Activated CD8-positive, alpha-beta memory T cell treated with anti-CD3 and anti-CD28 coated beads for 36 hours (primary cell): ENCODE data around the gene CADM3. TPM values are rescaled to one million over a fixed set of nuclear protein-coding genes. Genes with fewer than 3 reads are reported as not detected.

Experiments
- CTCF ChIA-PET: fragments of 350-600 bp; sonication (Branson Sonifier 250); formaldehyde crosslinking; loops from one replicate; lab custom pipeline; 2021; ENCODE audit warnings: antibody characterized with exemption; lab: Charles Lee
- POLR2A ChIA-PET: fragments of 350-600 bp; sonication (Branson Sonifier 250); formaldehyde crosslinking; loops from one replicate; lab custom pipeline; 2021; ENCODE audit warnings: antibody characterized with exemption; lab: Charles Lee
- total RNA-seq, 2 experiments: library from RNA; stranded (reverse); gene quantifications; one replicate each; pipeline ENCODE4 v1.2.3, GENCODE V29; 2021

Gene CADM3
- total RNA-seq: not detected

GRCh38 chr1:159171254-159171687 is at the start of gene CADM3:
Gene CADM3 (plus strand): TSS chr1:159171615. CDS start chr1:159171766, 151 bp downstream.
- CTCF ChIA-PET: no interaction called here
- POLR2A ChIA-PET: interaction anchor here (0.6 kb wide), 1 partner anchor 608 kb away, joined by 3 read pairs; no protein-coding TSS in a partner anchor

DNA sequence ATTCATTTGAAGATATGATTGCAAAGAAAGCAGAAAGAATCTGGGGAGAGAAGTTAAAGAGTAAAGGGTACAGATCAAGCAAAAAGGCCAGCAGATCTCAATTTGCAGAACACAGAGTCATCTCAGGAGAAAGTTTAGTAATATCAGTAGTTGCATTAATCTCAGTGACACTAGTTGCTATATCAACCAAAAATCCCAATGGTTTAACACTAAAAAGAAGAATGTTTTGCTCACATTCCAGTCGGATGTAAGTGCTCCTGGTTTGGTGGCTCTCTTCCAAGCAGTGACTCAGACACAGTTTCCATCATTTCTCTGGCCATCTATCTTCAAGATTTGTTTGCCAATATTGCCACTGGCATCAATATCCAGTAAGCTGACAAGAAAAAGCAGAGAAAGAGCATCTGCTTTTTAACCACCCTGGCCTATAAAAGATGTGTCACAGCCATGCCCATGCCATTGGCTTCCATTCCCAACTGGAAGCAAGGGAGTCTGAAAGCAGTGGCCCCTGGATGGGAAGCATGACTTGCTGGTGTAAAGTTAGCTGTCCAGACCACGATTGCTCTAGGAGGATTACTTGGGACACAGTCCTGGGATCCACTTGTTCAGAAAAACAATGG is 49.3 kb upstream of the CADM3 start:
- CTCF ChIA-PET: interaction anchor here (0.7 to 2.2 kb wide), 3 partner anchors 10 to 45 kb away, joined by 3 to 6 read pairs (median 3); partner anchors contain the start of gene AIM2
- POLR2A ChIA-PET: no interaction called here

GRCh38 chr1:159123587-159123986 is 47.8 kb upstream of the CADM3 start:
- CTCF ChIA-PET: interaction anchor here (1.2 to 2.2 kb wide), 2 partner anchors 9 to 88 kb away, joined by 3 to 6 read pairs; no protein-coding TSS in a partner anchor

GRCh38 chr1:159132271-159132881 is 39.0 kb upstream of the CADM3 start:
- ChIA-PET CTCF (interaction anchor here (0.6 to 3.8 kb wide), 12 partner anchors 9 to 759 kb away, joined by 3 to 28 read pairs (median 5); no protein-coding TSS in a partner anchor), POLR2A (no interaction called here)

More at GRCh38 chr1:159123587-159123986, 47.8 kb upstream of the CADM3 start:
- POLR2A ChIA-PET: interaction anchor here (0.7 kb wide), 1 partner anchor 266 kb away, joined by 3 read pairs; no protein-coding TSS in a partner anchor

DNA sequence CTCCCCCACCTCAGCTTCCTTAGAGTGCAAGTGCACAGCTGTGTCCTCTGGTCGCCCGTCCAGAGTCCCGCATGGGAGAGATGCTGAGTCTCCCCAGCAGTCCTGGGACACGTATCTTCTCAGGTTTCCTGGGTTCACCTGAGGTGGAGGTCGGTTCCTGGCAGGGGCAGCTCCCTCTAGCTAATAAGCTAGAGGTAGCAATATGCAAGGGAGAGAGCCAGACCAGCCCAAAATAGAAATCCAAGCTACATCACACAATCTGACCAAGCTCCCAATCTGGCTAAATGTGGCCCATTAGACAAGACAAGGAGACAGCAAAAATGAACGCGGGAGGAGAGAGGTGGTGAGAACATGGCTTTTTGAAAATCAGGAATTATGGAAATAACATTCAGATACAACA is 30.9 kb upstream of the CADM3 start:
- POLR2A ChIA-PET: no interaction called here
- CTCF ChIA-PET: interaction anchor here (1.0 kb wide), 1 partner anchor 70 kb away, joined by 3 read pairs; no protein-coding TSS in a partner anchor

DNA sequence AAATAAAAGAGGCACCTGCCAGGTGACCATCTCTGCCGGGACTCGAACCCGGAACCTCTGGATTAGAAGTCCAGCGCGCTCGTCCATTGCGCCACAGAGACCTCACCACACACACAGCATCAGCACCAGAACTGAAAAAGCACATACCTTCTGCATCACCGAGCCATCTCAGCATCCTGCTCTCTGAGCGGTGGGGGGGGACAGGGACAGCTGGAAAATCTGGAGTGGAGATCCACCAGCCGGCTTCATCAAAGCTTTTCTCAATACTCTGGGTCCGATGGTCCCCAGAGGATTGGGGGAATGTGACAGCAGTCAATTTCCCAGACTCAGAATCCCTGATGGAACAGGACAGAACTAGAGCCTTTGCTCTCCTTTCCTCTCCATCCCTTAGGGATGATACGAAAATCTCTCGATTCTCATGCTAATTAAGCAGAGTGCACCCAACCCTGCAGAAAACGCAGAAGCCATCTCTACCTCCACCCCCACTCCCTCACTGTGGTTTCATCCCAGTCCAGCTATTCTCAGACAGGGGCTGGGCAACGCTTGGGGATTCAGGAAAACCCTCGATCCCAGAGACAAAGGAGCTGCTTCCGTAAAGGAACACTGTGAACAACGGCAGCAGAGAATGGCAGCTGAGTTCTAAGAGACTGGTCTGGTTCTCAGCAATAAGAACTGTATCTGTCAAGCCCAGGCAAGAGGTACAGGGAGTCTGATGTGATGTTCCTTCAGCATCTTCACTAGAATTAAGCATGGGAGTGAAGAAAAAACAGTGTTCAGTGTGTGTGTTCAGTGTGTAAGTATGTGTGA is 29.6 kb upstream of the CADM3 start:
- POLR2A ChIA-PET: no interaction called here
- CTCF ChIA-PET: no interaction called here

GRCh38 chr1:159142391-159142663 is 29.1 kb upstream of the CADM3 start:
- POLR2A ChIA-PET: no interaction called here
- CTCF ChIA-PET: interaction anchor here (1.3 kb wide), 1 partner anchor 9 kb away, joined by 5 read pairs; no protein-coding TSS in a partner anchor

GRCh38 chr1:159142726-159143510 is 28.5 kb upstream of the CADM3 start:
- CTCF ChIA-PET: interaction anchor here (1.3 kb wide), 1 partner anchor 10 kb away, joined by 5 read pairs; no protein-coding TSS in a partner anchor
- POLR2A ChIA-PET: no interaction called here

DNA sequence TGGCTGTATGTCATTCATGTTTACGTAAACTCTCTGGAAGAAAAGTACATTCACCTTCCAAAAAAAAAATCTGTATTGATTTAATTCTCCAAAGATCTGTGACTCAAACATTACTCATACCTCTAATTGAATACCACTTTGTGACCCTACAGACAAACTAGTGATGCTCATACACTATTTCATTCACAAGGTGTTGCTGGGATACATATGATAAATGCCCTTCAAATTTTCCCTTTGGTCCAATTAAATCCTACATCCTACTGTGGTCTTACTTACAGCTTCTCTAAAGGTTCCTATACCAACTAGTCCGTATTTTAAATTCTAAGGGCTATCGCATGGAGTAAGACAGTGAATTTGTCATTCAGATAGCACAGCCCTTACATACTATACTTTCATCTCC is 26.8 kb upstream of the CADM3 start:
- POLR2A ChIA-PET: no interaction called here
- CTCF ChIA-PET: no interaction called here

DNA sequence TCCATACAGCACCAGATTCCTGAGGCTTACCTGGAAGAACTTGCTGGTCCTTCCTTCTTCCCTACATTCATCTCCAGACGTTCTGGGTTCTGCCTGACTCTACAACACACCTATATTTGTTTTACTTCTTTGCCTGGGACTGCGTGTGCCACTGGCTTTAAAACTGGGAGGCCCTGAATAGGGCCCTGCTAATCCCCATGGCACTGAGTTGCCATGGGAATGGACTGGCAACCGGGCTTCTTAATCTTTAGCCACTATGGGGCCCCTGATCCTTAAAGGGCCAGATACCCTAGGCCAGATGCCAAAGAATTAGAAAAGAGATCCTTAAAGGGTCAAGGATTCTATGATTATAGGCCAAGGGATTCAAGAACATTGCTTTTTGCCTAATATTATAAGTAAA is 24.4 kb upstream of the CADM3 start:
- ChIA-PET POLR2A (no interaction called here), CTCF (no interaction called here)

- ChIA-PET CTCF (no interaction called here), POLR2A (no interaction called here)
Measured at GRCh38 chr1:159152031-159152430, 19.4 kb upstream of the CADM3 start.

DNA sequence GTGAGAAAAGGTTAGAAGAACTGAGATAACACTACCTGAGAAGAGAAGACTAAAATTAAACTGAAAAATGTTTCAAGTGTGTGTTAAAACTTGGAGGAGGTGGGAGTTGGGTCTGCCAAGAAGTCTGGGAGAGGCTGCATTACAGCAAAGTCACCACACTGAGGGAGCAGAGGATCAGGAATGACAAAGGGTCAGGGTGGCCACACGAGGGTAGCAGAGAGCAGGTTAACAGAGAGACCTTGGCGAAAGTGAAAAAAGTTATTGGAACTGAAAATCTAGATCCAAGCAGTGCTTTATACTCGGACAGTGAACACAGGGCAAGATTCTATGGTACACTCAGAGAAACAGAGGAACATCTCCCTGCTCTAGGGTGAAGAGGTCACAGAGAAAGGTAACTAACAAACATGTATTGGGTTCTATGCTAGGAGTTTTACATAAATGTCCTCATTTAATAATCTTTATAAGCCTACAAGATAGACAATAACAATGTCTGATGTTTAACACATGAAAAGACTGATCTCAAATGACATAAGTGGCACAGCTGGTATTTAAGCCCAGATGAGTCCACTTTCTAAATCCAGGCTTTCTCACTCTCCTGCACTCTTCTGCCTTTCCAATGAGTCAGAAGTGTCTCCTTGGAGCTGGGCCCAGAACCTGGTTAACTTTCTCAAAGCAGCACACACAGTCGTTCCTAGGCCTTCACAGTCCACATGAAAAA is 10.3 kb upstream of the CADM3 start:
- ChIA-PET POLR2A (no interaction called here), CTCF (interaction anchor here (0.7 to 3.4 kb wide), 5 partner anchors 37 to 840 kb away, joined by 3 to 15 read pairs (median 4); no protein-coding TSS in a partner anchor)

GRCh38 chr1:159161719-159162026 is 9.7 kb upstream of the CADM3 start:
- CTCF ChIA-PET: interaction anchor here (0.7 to 3.4 kb wide), 3 partner anchors 36 to 839 kb away, joined by 3 to 15 read pairs (median 4); no protein-coding TSS in a partner anchor
- POLR2A ChIA-PET: no interaction called here

DNA sequence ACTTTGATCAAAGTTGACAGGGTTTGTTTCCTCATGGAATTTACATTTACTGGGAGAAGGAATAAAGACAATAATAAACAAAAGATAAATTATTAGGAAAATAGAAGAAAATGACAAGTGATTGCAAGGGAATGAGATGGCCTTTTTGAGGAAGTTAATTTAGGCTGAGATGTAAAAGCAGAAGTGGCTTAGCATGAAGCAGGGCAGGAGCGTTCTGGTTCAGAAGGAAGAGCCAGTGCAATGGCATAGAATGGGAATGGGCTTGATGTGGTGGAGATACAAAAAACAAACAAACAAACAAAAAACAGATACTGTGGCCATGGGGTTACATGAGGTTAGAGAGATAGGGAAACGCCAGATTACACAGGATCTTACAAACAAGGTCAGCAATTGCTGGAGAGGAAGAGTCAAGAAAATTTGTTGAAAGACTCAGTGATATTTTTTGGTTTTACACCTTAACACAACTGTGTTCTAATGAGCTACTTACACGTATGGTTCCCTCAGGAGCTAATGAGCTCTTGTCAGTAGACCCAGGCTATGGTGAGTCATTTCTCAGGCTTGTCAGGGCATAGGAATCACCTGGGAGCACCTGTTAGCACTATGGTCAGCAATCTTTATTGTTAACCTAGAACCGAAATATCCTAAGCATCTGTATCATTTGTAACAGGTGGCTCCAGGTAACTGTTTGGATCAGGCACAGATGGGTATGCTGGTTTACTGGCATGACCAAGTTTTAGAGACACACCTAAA is 8.7 kb upstream of the CADM3 start:
- CTCF ChIA-PET: interaction anchor here (0.6 to 3.4 kb wide), 2 partner anchors 52 to 1046 kb away, joined by 3 to 15 read pairs; no protein-coding TSS in a partner anchor
- POLR2A ChIA-PET: no interaction called here

DNA sequence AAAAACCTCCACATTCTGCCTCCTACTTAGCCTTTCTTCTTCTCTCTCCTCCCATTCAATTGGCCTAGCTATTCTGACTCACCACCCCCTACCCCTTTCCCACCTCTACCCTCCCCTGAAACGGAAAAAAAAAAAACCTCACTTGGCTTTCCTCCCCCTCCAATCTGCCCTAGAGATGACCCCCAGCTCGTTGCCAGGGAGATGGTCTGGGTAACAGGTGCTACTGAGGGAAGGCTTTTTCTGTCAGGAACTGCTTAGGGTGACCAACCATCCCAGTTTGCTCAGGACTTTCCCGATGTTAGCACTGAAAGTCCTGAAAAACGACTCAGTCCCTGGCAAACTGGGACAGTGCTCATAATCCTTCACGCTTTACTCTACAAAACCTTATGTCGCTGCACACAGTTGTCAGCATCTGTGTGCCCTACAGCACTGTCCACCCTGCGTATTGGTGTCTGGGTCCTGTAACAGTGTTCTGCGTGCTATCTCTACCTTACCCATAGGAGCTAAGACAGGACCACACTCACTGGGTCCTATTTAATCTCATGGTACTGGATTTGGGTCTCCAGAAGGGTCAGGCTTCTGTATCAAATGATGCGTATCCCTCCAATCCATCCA is 7.7 kb upstream of the CADM3 start:
- CTCF ChIA-PET: no interaction called here
- POLR2A ChIA-PET: no interaction called here

DNA sequence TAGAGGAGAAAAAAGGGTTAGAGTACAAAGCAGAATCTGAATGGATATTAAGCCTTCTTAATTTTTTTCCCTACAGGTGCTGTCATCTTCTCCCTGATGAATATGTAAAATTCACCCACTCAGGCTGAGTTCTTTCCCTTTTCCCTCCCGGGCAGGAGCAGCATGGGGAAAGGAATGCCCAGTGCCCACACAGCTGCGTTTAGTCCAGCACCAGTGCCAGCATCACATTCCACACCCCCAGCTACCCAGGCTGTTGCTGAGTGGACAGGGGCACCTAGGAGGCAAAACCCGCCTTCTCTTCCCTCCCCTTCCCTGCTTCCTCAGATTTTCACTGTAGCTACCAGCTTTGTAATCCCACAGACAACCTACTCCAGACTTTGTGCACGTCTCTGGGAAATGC is 3.4 kb upstream of the CADM3 start:
- ChIA-PET POLR2A (no interaction called here), CTCF (interaction anchor here (1.1 to 1.5 kb wide), 2 partner anchors 29 to 46 kb away, joined by 3 read pairs; no protein-coding TSS in a partner anchor)

DNA sequence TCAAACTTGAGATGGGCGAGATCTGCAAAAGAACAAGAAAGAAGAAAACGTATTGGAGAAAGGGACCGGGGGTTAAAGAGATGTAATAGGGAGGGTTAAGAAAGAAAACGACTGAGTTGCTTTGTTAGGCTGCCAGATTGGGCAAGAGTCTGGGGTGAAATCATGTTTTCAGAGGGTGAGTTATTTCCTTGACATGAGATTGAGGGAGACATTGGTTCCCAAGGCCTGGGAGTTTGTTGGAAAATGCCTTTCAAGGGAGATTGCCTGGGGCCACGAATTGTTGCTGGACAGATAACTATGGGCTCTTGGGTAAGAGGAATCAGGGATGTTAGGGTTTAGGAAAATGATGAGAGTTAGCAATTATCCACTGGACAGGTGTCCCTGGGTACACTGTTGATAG is 776 bp upstream of the CADM3 start:
- CTCF ChIA-PET: no interaction called here
- POLR2A ChIA-PET: interaction anchor here (0.6 kb wide), 1 partner anchor 609 kb away, joined by 3 read pairs; no protein-coding TSS in a partner anchor
